GM19238 (cell line): ENCODE results near the gene CDX2.

Experiments
- DNase-seq: peaks from one replicate; pipeline ENCODE4 v3.0.0; 2011; ENCODE audit warnings: low spot score; ENCODE audit not compliant: insufficient read length

The CDX2 gene

GRCh38 chr13:27918918-27919658 is 50.0 kb downstream of the CDX2 start:
- no peak for DNase-seq

GRCh38 chr13:27918041-27918917 is 50.8 kb downstream of the CDX2 start:
- no peak for DNase-seq

GRCh38 chr13:27917121-27917947 is 51.8 kb downstream of the CDX2 start:
- DNase-seq = no peak

- no peak for DNase-seq
Measured at GRCh38 chr13:27915301-27916207, 53.6 kb downstream of the CDX2 start.

GRCh38 chr13:27913160-27913559 is 56.0 kb downstream of the CDX2 start:
- no peak for DNase-seq

- DNase-seq = no peak
Measured at GRCh38 chr13:27911521-27911920, 57.6 kb downstream of the CDX2 start.
